Measurements from ENCODE around the gene CEP63. TPM values are rescaled to one million over a fixed set of nuclear protein-coding genes. Genes with fewer than 3 reads are reported as not detected.

The CEP63 gene
- polyA plus RNA-seq, 1 donor from 2014 or later, result 14.1 TPM

GRCh38 chr3:134622806-134623365 lies 137.0 kb downstream of the CEP63 start:
- Histone ChIP-seq H3K9me3 (ENCODE audit: low read length) (no peaks in the 10 kb centered on the region), H3K79me2 (replicated peaks; ENCODE audit: insufficient read depth, low read length) (no peaks in the 10 kb centered on the region), H3K9ac (ENCODE audit: low read length) (no peak overlapping the region), H3K27me3 (ENCODE audit: insufficient read depth, low read depth, low read length) (no peaks in the 10 kb centered on the region), H3F3A (ENCODE audit: insufficient read depth, low read length, poor library complexity, severe bottlenecking) (no peaks in the 10 kb centered on the region), H3K36me3 (ENCODE audit: insufficient read depth, low read length) (no peaks in the 10 kb centered on the region), H2AFZ (ENCODE audit: low read depth, low read length) (no peak overlapping the region), H4K20me1 (ENCODE audit: insufficient read depth) (no peaks in the 10 kb centered on the region), H3K4me2 (ENCODE audit: low read length) (no peak overlapping the region), H3K4me3 (ENCODE audit: low read length) (no peak overlapping the region), H3K9me2 (ENCODE audit: insufficient read depth, low read length) (no peaks in the 10 kb centered on the region), H3K27ac (ENCODE audit: low read length) (no peak overlapping the region)
- TF ChIP-seq CTCF (IDR thresholded peaks at IDR 0.05; ENCODE audit: poor library complexity, severe bottlenecking) (no peak), SMC3 (conservative IDR thresholded peaks at IDR 0.05; ENCODE audit: poor library complexity) (no peak), EZH2 (IDR thresholded peaks at IDR 0.05; ENCODE audit: borderline replicate concordance, insufficient read depth, low read length, poor library complexity, severe bottlenecking) (no peak), REST (IDR thresholded peaks at IDR 0.05; ENCODE audit: borderline replicate concordance) (no peak), RAD21 (conservative IDR thresholded peaks at IDR 0.05) (no peak), POLR2AphosphoS5 (IDR thresholded peaks at IDR 0.05) (no peak), MXI1 (conservative IDR thresholded peaks at IDR 0.05; ENCODE audit: poor library complexity, severe bottlenecking) (no peak), TAF1 (IDR thresholded peaks at IDR 0.05; ENCODE audit: low read depth) (no peak), EP300 (conservative IDR thresholded peaks at IDR 0.05; ENCODE audit: poor library complexity, severe bottlenecking) (no peak)

- TF ChIP-seq MXI1 (conservative IDR thresholded peaks at IDR 0.05; ENCODE audit: poor library complexity, severe bottlenecking), result no peak
- no peak for TF ChIP-seq REST (IDR thresholded peaks at IDR 0.05; ENCODE audit: borderline replicate concordance)
- no peak for TF ChIP-seq EZH2 (IDR thresholded peaks at IDR 0.05; ENCODE audit: borderline replicate concordance, insufficient read depth, low read length, poor library complexity, severe bottlenecking)
- TF ChIP-seq POLR2AphosphoS5 (IDR thresholded peaks at IDR 0.05), result no peak
- TF ChIP-seq RAD21 (conservative IDR thresholded peaks at IDR 0.05), result no peak
- TF ChIP-seq CTCF (IDR thresholded peaks at IDR 0.05; ENCODE audit: poor library complexity, severe bottlenecking), result no peak
- no peak for TF ChIP-seq TAF1 (IDR thresholded peaks at IDR 0.05; ENCODE audit: low read depth)
- TF ChIP-seq EP300 (conservative IDR thresholded peaks at IDR 0.05; ENCODE audit: poor library complexity, severe bottlenecking), result no peak
- Histone ChIP-seq H3K9me2 (ENCODE audit: insufficient read depth, low read length) (no peaks in the 10 kb centered on the region), H3K79me2 (replicated peaks; ENCODE audit: insufficient read depth, low read length) (no peaks in the 10 kb centered on the region), H3K27ac (ENCODE audit: low read length) (no peak overlapping the region), H3F3A (ENCODE audit: insufficient read depth, low read length, poor library complexity, severe bottlenecking) (no peaks in the 10 kb centered on the region), H3K4me2 (ENCODE audit: low read length) (no peak overlapping the region), H4K20me1 (ENCODE audit: insufficient read depth) (no peaks in the 10 kb centered on the region), H3K9me3 (ENCODE audit: low read length) (no peaks in the 10 kb centered on the region), H3K36me3 (ENCODE audit: insufficient read depth, low read length) (no peaks in the 10 kb centered on the region), H3K4me3 (ENCODE audit: low read length) (no peak overlapping the region), H2AFZ (ENCODE audit: low read depth, low read length) (no peak overlapping the region), H3K27me3 (ENCODE audit: insufficient read depth, low read depth, low read length) (no peaks in the 10 kb centered on the region), H3K9ac (ENCODE audit: low read length) (no peak overlapping the region)
These were observed 137.9 kb downstream of the CEP63 start for GRCh38 chr3:134623615-134624245.
